NCI-H1105 (cell line): Measurements from ENCODE around the gene ZFYVE9.
"Not testable (repeated sequence)": the region's sequence is repeated elsewhere in the genome, so short reads cannot be mapped to it uniquely, and the experiment has no call there.

Experiments
- DNase-seq: peaks from one replicate; lab custom pipeline; 2025; lab: John Stamatoyannopoulos, UW

The ZFYVE9 gene

DNA sequence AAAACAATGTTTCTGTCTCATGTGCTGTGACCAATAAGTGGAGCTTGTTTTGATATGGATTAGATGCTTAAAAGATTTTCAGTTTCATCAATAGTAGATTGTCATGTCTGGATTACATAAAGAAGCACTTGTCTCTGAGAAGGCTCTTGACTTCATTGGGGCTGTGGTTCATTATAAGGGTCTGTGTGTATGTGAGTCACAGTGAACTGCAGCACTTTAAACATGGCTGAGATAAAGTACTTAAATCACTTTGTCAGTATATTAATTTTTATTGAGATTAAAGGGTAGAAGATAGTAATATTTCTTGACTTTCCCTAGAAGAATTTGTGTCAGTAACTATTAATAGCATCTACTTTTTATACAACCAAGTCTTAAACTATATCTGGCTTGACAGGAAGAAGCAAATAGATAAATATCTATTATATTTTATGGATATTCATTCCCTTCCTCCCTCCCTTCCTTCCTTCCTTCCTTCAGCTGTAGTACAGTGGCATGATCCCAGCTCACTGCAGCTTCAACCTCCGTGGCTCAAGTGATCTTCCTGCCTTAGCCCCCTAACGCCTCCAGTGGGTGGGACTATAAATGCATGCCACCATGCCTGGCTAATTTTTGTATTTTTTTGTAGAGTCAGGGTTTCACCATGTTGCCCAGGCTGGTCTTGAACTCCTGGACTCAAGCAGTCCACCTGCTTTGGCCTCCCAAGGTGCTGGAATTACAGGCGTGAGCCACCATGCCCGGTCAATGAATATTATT is 48.8 kb downstream of the ZFYVE9 start:
- DNase-seq: no peak

- no peak for DNase-seq
Observed at GRCh38 chr1:52191395-52191965, 49.6 kb downstream of the ZFYVE9 start.

DNA sequence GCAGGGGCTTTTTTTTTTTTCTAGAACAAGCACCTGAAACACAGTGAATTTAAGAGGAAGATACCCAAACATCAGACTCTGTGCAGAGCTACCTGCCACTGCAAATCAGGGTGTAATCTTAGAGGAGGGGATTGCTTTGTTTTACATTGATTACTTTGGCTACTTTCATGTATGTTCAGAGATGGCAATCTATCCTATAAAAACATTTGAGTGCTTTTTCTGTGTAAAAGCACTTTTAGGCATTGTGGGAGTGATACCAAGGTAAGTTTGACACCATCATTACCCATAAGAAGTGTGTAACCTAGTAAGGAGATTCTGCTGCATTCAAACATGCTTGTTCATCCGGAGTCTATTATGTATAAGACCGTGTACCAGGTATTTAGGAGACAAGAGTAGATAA is 50.1 kb downstream of the ZFYVE9 start:
- no peak for DNase-seq

GRCh38 chr1:52192436-52192835 is 50.5 kb downstream of the ZFYVE9 start:
- DNase-seq: no peak

- no peak for DNase-seq
Observed at GRCh38 chr1:52193985-52194384, 52.1 kb downstream of the ZFYVE9 start.

- no peak for DNase-seq
Observed at GRCh38 chr1:52195161-52195560, 53.3 kb downstream of the ZFYVE9 start.

DNA sequence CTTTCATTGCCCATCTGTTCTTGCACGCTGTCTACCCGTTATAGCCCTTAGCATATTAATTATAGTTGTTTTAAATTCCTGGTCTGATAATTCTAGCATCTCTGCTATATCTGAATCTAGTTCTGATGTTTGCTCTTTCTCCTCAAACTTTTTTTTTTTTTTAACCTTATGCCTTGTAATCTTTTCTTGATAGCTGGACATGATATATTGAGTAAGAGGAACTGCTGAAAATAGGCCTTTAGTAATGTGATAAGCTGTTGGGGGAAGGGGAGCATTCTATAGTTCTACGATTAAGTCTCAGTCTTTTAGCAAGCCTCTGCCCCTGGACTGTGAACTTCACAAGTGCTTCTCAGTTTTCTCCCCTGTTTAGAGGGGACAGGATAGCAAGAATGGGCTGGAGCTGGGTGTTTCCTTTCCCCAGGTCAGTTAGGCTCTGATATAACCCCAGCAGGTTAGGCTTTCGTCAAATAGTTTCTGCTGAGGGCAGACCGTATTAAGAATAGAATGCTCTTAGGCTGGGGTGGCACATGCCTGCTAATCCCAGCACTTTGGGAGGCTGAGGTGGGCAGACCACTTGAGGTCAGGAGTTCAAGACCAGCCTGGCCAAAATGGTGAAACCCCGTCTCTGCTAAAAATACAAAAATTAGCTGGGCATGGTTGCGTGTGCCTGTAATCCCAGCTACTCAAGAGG is 62.2 kb downstream of the ZFYVE9 start:
- DNase-seq: no peak

DNA sequence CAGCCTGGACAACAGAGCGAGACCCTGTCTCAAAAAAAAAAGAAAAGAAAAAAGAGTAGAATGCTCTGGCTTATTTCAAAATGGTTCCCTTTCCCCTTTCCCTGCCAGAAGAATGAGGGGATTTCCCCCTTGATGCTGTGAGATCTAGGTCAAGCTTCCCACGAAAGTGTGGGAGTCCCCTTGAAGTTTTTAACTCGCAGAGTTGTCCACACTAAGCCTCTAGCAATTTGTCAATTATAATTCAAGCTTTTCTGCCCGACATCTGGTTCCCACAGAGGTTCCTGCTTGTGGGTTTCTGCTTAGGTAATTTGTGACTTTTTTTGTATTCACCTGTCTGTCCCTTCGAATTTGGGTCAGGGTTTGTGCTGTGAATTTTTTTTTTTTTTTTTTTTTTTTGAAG is 62.8 kb downstream of the ZFYVE9 start:
- DNase-seq: no peak

- not testable (repeated sequence) for DNase-seq
Observed at GRCh38 chr1:52206686-52207085, 64.8 kb downstream of the ZFYVE9 start.

- no peak for DNase-seq
Observed at GRCh38 chr1:52209429-52209828, 67.5 kb downstream of the ZFYVE9 start.

- no peak for DNase-seq
Observed at GRCh38 chr1:52210044-52210443, 68.2 kb downstream of the ZFYVE9 start.

DNA sequence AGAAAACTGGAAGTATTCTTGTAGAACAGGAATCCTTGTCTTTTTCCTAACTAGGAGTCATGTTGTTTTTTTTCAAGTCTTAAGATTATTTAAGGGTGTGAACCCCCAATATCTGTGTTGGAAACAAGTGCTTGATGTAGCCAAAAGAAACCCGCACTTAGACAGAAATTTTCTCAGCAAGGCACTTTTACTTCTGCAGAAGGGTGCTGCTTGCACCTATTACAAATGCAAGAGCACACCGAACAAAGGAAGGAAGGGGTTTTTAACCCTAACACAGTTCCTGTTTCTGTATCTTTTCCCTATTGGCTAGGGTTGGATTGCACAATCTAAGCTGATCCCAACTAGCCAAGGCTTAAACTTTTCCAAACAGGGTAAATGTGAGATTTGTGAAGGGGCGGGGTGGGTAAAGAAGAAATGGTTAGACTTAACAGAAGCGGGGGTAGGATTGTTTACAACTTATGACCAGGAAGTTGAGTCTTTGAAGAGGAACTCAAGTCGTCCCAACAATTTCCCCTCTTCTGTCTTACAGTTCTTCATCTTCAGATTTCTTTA is 75.1 kb downstream of the ZFYVE9 start:
- DNase-seq: no peak

- DNase-seq: no peak
Observed at GRCh38 chr1:52225174-52225573, 83.3 kb downstream of the ZFYVE9 start.

DNA sequence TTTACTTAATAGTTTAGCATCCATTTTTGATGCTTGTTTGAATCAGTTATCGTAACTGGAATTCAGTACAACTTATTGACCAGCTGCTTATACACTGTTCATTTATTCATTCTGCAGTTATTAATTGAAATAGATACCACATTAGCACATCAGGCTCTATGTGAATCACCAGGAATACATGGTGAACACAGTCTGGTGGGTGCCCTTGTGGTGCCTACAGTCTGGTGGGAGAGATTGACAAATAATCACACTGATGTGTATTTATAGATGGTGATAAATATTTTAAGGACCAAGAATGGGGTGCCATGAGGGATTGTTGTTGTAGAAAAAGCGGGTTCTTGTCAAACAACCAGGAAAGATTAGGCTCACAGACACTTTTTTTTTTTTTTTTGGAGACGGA is 87.6 kb downstream of the ZFYVE9 start:
- DNase-seq: no peak

DNA sequence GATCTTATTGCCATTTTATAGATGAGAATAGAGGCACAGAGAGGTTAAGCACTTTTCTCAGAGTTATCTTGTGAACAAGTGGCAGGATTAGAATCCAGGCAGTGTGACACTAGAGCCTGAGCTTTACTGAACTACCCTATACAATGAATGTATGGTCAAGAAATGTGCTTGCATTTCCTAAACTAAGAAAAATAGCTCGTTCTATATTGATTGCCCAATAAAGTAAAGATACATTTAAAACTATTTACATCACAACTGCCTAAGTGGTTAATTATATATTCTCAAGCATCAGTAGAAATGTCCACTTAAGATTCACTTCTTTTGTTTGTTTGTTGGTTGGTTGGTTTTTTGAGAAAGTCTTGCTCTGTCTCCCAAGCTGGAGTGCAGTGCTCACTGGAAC is 91.6 kb downstream of the ZFYVE9 start:
- no peak for DNase-seq

GRCh38 chr1:52234014-52234413 is 92.1 kb downstream of the ZFYVE9 start:
- no peak for DNase-seq

GRCh38 chr1:52234708-52235107 is 92.8 kb downstream of the ZFYVE9 start:
- DNase-seq: no peak

GRCh38 chr1:52235646-52236045 is 93.8 kb downstream of the ZFYVE9 start:
- no peak for DNase-seq

DNA sequence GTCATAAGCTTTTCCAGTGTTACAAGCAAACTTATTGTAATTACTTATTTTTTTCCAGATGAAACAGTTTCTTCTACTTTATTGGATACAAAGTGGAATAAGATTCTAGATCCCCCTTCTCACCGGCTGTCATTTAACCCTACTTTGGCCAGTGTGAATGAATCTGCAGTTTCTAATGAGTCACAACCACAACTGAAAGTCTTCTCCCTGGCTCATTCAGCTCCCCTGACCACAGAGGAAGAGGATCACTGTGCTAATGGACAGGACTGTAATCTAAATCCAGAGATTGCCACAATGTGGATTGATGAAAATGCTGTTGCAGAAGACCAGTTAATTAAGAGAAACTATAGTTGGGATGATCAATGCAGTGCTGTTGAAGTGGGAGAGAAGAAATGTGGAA is 95.5 kb downstream of the ZFYVE9 start:
- DNase-seq: no peak

- DNase-seq: no peak
Observed at GRCh38 chr1:52238474-52238873, 96.6 kb downstream of the ZFYVE9 start.

- DNase-seq: no peak
Observed at GRCh38 chr1:52238887-52239707, 97.2 kb downstream of the ZFYVE9 start.

DNA sequence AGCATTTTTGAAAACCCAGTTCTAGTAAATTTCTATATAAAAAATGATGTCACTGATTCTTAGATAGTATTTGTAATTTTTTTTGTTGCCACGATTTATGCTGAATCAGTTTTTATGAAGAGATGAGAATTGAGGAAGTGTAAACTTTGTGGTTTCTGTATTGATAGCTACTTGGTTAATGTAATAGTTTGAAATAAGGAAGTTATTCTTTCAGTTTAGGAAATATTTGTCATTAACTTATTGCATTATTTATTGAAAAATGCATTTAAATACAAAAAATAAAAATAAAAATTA is 97.8 kb downstream of the ZFYVE9 start:
- DNase-seq: no peak
